Vagina (tissue), 2 donors: ENCODE data around the gene CEBPZOS.

Experiments
- CTCF ChIP-seq, 3 experiments: fragments of 450-650 bp in 2 of 3; fragments of 200-600 bp in 1 of 3; sonication (generic) in 1 of 3; IDR thresholded peaks; one replicate each; pipeline ENCODE4 v1.5.1; 2017 to 2019; ENCODE audit warnings: antibody characterized with exemption in 3 of 3, mild to moderate bottlenecking in 2 of 3, moderate library complexity in 2 of 3
- POLR2A ChIP-seq, 2 donors: fragments of 450-650 bp; IDR thresholded peaks; one replicate each; pipeline ENCODE4 v1.6.1; 2017; ENCODE audit warnings: antibody characterized with exemption in 2 of 2, mild to moderate bottlenecking in 2 of 2, moderate library complexity in 2 of 2
- POLR2AphosphoS5 ChIP-seq, 2 donors: sonication (generic); formaldehyde crosslinking; IDR thresholded peaks; one replicate each; pipeline ENCODE4 v1.9.0; 2017; ENCODE audit warnings: antibody characterized with exemption in 2 of 2, mild to moderate bottlenecking in 2 of 2, low read depth in 1 of 2; ENCODE audit not compliant: insufficient read depth in 1 of 2

- TF ChIP-seq CTCF (IDR thresholded peaks at IDR 0.05), result no peak
- no peak for TF ChIP-seq POLR2AphosphoS5 (IDR thresholded peaks at IDR 0.05; ENCODE audit: insufficient read depth in 1 of 2, low read depth in 1 of 2)
- TF ChIP-seq POLR2A (IDR thresholded peaks at IDR 0.05), result no peak
Observed at GRCh38 chr2:37215250-37215649, 19.0 kb downstream of the CEBPZOS start.
